Thoracic aorta (tissue), 2 donors: Measurements from ENCODE around the gene ARHGAP10. TPM values are rescaled to one million over a fixed set of nuclear protein-coding genes. Genes with fewer than 3 reads are reported as not detected.

Experiments
- ATAC-seq: fragments of 150-250 bp; one replicate; pipeline ENCODE4 v1.8.0; 2017; ENCODE audit warnings: low read depth; ENCODE audit not compliant: insufficient number of reproducible peaks, low FRiP score
- DNase-seq: peaks from one replicate; pipeline ENCODE4 v3.0.0-alpha.2; 2020; ENCODE audit warnings: low spot score
- H3K27ac ChIP-seq, 2 donors: fragments of 200-600 bp; sonication (generic); 1 replicate in 1 of 2; 2 replicates in 1 of 2; pipeline ENCODE4 v1.5.1; 2016; ENCODE audit warnings: mild to moderate bottlenecking in 2 of 2, moderate library complexity in 2 of 2
- H3K27me3 ChIP-seq: fragments of 200-600 bp; sonication (generic); replicated peaks from 2 replicates; pipeline ENCODE4 v1.6.0; 2016; ENCODE audit warnings: mild to moderate bottlenecking; ENCODE audit not compliant: insufficient read depth
- H3K36me3 ChIP-seq: fragments of 200-600 bp; sonication (generic); one replicate; pipeline ENCODE4 v1.5.1; 2016
- H3K4me1 ChIP-seq, 2 donors: fragments of 200-600 bp; sonication (generic); 1 replicate in 1 of 2; 2 replicates in 1 of 2; pipeline versions ENCODE4 v1.5.1 to v1.6.0; 2016; ENCODE audit warnings: low read depth in 2 of 2, mild to moderate bottlenecking in 1 of 2; ENCODE audit not compliant: control insufficient read depth in 1 of 2
- H3K4me3 ChIP-seq: fragments of 200-600 bp; sonication (generic); 2 replicates; pipeline ENCODE4 v1.5.1; 2016; ENCODE audit warnings: mild to moderate bottlenecking
- H3K9me3 ChIP-seq: fragments of 200-600 bp; sonication (generic); 2 replicates; pipeline ENCODE4 v1.5.1; 2016
- total RNA-seq, 2 donors: library from RNA; depleted of rRNA; stranded (reverse); fragments of >200 nt; gene quantifications; one replicate each; pipeline versions ENCODE4 v1.1.0 to v1.2.3, GENCODE V29; 2016
- TF ChIP-seq, protein P1 (sequence below): fragments of 200-600 bp; sonication (generic); IDR thresholded peaks from one replicate; pipeline ENCODE4 v1.5.1; 2019; ENCODE audit warnings: antibody characterized with exemption

Gene ARHGAP10
- total RNA-seq, 2 donors from 2014 or later: 195 to 211 TPM

DNA sequence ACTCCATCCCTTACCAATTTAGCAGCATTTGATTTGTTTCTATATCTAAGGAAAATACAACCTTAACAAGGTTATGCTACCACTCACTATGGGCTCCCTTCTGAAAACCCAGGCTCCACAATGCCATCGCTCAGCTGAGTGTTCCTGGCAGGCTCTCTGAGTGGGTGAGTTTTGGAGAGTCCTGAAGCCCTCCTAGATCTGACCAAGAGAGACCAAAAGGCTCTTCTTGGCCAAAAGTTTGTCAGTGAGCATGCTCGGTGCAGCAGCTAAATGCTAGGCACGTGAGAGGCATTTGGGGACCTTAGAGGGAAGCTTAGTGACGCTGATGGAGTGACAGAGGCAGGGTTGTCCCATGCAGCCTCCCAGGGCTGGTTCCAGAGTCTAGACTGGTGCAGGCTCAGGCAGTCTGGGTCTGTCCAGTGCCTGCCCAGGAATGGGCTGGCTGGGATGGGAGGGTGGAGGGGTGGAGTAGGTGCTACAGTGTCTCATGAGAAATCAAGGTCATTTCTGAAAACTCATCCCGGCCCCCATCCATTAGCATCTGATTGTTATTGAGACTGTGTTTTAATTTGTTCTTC, 363.5 kb downstream of the ARHGAP10 start:
- ATAC-seq (no peak), DNase-seq (no peak)
- peaks cover 8% of the 10 kb centered on the region for H3K36me3 ChIP-seq
- no peaks in the 10 kb centered on the region for H3K4me1 ChIP-seq
- no peak overlapping the region for H3K27ac ChIP-seq
- no peaks in the 10 kb centered on the region for H3K9me3 ChIP-seq
- no peak overlapping the region for H3K4me3 ChIP-seq
- TF ChIP-seq, protein P1, sequence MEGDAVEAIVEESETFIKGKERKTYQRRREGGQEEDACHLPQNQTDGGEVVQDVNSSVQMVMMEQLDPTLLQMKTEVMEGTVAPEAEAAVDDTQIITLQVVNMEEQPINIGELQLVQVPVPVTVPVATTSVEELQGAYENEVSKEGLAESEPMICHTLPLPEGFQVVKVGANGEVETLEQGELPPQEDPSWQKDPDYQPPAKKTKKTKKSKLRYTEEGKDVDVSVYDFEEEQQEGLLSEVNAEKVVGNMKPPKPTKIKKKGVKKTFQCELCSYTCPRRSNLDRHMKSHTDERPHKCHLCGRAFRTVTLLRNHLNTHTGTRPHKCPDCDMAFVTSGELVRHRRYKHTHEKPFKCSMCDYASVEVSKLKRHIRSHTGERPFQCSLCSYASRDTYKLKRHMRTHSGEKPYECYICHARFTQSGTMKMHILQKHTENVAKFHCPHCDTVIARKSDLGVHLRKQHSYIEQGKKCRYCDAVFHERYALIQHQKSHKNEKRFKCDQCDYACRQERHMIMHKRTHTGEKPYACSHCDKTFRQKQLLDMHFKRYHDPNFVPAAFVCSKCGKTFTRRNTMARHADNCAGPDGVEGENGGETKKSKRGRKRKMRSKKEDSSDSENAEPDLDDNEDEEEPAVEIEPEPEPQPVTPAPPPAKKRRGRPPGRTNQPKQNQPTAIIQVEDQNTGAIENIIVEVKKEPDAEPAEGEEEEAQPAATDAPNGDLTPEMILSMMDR: no peak
- H3K27me3 ChIP-seq: no peaks in the 10 kb centered on the region

DNA sequence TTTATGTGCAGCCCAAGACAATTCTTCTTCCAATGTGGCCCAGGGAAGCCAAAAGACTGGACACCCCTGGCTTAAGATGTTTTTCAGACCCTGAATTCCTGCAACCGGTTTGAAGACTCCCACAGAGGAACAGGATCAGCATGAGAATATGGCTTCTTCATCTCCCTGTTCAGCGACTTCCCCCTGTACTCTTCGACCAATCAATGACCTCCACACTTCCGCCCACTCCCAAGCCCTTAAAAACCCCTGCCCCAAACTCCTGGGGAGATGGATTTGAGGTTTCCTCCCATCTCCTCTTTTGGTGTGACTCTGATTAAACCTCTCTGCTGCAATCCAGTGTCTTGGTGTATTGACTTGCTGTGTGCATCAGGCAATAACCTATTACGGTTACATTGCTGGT, 365.9 kb downstream of the ARHGAP10 start:
- Histone ChIP-seq H3K4me3 (no peak overlapping the region), H3K27me3 (no peaks in the 10 kb centered on the region), H3K9me3 (no peaks in the 10 kb centered on the region), H3K27ac (no peak overlapping the region), H3K4me1 (no peaks in the 10 kb centered on the region), H3K36me3 (peaks cover 6% of the 10 kb centered on the region)
- TF ChIP-seq, protein P1: no peak
- ATAC-seq (no peak), DNase-seq (no peak)

DNA sequence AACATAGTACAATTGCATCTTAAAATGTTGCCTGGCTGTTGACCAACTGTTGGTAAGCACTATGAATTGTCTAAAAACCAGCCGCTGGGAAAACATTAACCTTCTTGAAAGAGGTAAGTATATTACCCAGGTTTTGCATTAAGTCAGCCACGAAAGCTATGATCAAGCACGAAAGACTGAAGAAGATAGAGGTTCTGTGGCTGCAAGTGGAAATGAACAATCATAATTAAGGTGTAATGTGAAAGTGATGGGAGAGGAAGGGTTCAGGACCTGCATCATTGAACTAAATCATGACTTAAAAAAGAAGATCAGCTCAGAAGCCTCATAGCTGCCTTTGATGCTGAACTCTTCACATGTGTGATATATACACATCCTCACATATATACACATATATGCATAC, 369.3 kb downstream of the ARHGAP10 start:
- Histone ChIP-seq H3K27ac (no peak overlapping the region), H3K9me3 (no peaks in the 10 kb centered on the region), H3K36me3 (peaks cover 4% of the 10 kb centered on the region), H3K4me3 (no peak overlapping the region), H3K27me3 (no peaks in the 10 kb centered on the region), H3K4me1 (no peaks in the 10 kb centered on the region)
- TF ChIP-seq, protein P1: no peak
- ATAC-seq: no peak
- no peak for DNase-seq

DNA sequence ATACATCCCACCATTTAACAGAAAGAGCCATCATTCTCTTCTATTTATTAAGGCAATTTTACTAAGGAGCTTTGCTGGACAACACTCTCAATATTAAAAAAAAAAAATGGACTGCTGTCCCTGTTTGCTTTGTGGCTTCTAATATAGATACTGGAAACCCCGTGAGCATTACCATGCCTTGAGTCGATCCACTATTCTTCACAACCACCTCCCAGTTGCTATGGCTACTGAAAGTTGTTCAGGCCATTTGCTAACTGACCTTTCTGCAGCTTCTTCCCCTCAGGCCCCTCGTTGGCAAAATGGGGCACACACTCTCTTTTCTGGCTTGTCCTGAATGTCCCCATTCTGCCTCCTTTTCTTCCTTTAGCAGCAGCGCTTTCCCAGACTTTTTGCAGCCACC, 369.9 kb downstream of the ARHGAP10 start:
- H3K9me3 ChIP-seq: no peaks in the 10 kb centered on the region
- H3K27me3 ChIP-seq: no peaks in the 10 kb centered on the region
- H3K36me3 ChIP-seq: peaks cover 2% of the 10 kb centered on the region
- H3K4me1 ChIP-seq: no peaks in the 10 kb centered on the region
- DNase-seq (no peak), ATAC-seq (no peak)
- H3K27ac ChIP-seq: no peak overlapping the region
- no peak overlapping the region for H3K4me3 ChIP-seq
- TF ChIP-seq, protein P1: no peak

DNA sequence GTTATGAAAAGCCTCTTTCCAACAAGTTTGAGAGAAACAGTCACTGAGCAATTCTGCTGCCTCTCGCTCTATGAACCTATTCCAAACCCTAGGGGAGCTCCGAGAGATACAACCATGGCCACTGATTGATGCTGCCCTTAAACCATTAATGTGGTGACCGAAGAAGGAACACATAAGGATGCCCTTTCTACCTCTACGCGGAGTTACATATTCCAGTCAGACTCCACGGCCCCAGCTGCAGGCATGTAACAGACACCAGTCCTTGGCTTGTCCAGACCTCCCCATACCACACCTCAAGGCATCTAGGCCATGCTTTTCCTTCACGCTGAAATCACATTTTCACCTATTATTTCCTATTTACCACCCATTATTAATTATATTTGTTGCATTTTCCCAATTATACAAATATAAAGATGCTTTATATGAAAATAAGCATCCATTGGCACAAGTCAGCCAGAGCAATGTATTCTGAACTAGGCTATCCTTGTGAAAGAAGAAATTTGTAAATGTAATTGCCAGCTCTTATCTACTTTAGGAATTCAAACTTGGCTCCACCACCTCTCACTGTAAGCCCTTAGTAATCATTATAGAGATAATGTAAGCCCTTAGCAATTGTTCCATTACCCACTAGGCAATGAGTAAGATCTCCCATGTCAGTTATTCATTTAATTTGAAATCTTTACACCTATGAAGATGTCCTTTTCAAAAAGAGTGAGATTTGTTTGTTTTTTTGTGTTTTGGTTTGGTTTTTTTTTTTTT, 371.9 kb downstream of the ARHGAP10 start:
- no peak for ATAC-seq
- Histone ChIP-seq H3K36me3 (no peaks in the 10 kb centered on the region), H3K27ac (no peak overlapping the region), H3K4me3 (no peak overlapping the region), H3K27me3 (no peaks in the 10 kb centered on the region), H3K4me1 (no peaks in the 10 kb centered on the region), H3K9me3 (no peaks in the 10 kb centered on the region)
- no peak for DNase-seq
- TF ChIP-seq, protein P1: no peak
